ENCODE results near the gene ZNF792.

DNA sequence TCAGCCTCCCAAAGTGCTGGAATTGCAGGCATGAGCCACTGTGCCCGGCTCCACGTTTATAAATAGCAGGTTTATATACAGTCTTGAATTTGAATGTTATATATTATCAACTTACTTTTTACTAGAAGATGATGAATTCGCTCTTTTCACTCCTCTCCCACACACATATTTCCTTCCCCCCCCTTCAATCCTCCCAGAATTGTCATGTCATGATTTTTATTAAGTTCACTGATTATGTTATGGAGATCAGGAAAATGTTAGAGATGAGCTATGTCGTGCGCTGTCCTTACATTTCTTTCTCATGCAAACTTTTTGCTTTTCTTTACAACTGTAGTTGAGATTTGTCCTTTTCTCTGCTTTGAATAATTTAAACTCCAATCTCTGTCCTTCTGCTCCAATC lies 18.2 kb upstream of the ZNF792 start:
- TF ChIP-seq, protein P1, sequence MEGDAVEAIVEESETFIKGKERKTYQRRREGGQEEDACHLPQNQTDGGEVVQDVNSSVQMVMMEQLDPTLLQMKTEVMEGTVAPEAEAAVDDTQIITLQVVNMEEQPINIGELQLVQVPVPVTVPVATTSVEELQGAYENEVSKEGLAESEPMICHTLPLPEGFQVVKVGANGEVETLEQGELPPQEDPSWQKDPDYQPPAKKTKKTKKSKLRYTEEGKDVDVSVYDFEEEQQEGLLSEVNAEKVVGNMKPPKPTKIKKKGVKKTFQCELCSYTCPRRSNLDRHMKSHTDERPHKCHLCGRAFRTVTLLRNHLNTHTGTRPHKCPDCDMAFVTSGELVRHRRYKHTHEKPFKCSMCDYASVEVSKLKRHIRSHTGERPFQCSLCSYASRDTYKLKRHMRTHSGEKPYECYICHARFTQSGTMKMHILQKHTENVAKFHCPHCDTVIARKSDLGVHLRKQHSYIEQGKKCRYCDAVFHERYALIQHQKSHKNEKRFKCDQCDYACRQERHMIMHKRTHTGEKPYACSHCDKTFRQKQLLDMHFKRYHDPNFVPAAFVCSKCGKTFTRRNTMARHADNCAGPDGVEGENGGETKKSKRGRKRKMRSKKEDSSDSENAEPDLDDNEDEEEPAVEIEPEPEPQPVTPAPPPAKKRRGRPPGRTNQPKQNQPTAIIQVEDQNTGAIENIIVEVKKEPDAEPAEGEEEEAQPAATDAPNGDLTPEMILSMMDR (IDR thresholded peaks at IDR 0.05): no peak
- TF ChIP-seq POLR2A (IDR thresholded peaks at IDR 0.05): no peak
